CD4-positive, CD25-positive, alpha-beta regulatory T cell (primary cell): ENCODE data around the gene BCL2L11. TPM values are rescaled to one million over a fixed set of nuclear protein-coding genes. Genes with fewer than 3 reads are reported as not detected.

Source experiments
- ATAC-seq, 2 donors: fragments of 150-1000 bp; cut with Tn5 transposase; one replicate each; pipeline ENCODE4 v1.10.0; 2021; ENCODE audit warnings: low read depth in 2 of 2, moderate number of reproducible peaks in 2 of 2, moderate library complexity in 1 of 2
- DNase-seq, 3 donors: peaks; one replicate each; pipeline versions ENCODE4 v3.0.0 to v3.0.0-alpha.2; 2012 to 2022; ENCODE audit warnings: mixed read lengths in 1 of 3
- H3K27ac ChIP-seq: one replicate; pipeline ENCODE4 v1.7.0; 2013; ENCODE audit warnings: mild to moderate bottlenecking, low read length; ENCODE audit not compliant: insufficient read depth, poor library complexity, severe bottlenecking
- H3K27me3 ChIP-seq: one replicate; pipeline ENCODE4 v1.7.0; 2013; ENCODE audit warnings: low read length; ENCODE audit not compliant: control insufficient read depth, insufficient read depth
- H3K36me3 ChIP-seq: one replicate; pipeline ENCODE4 v1.7.0; 2013; ENCODE audit warnings: mild to moderate bottlenecking, low read length, moderate library complexity; ENCODE audit not compliant: control insufficient read depth, insufficient read depth
- H3K4me1 ChIP-seq: 2 replicates; pipeline ENCODE4 v1.7.0; 2013; ENCODE audit warnings: mild to moderate bottlenecking, low read length; ENCODE audit not compliant: insufficient read depth, control insufficient read depth, poor library complexity, severe bottlenecking
- H3K4me3 ChIP-seq: one replicate; pipeline ENCODE4 v1.7.0; 2013; ENCODE audit warnings: low read depth, mild to moderate bottlenecking, low read length, moderate library complexity
- H3K9me3 ChIP-seq, 2 experiments: 1 replicate in 1 of 2; 2 replicates in 1 of 2; pipeline ENCODE4 v1.7.0; 2013; ENCODE audit warnings: low read length in 2 of 2, mild to moderate bottlenecking in 1 of 2, moderate library complexity in 1 of 2; ENCODE audit not compliant: control insufficient read depth in 2 of 2
- H3K27ac Mint-ChIP-seq, 3 donors: one replicate each; pipeline ENCODE4 v1.8.0; 2020 to 2022; ENCODE audit warnings: mild to moderate bottlenecking in 3 of 3, mixed read lengths in 3 of 3, moderate library complexity in 2 of 3
- H3K27me3 Mint-ChIP-seq: one replicate; pipeline ENCODE4 v1.8.0; 2022; ENCODE audit warnings: mild to moderate bottlenecking, mixed read lengths
- H3K36me3 Mint-ChIP-seq: one replicate; pipeline ENCODE4 v1.8.0; 2020; ENCODE audit warnings: mixed read lengths
- H3K4me1 Mint-ChIP-seq, 4 donors: one replicate each; pipeline ENCODE4 v1.8.0; 2020 to 2022; ENCODE audit warnings: mixed read lengths in 4 of 4, mild to moderate bottlenecking in 1 of 4
- H3K4me3 Mint-ChIP-seq, 4 donors: one replicate each; pipeline ENCODE4 v1.8.0; 2020 to 2022; ENCODE audit warnings: mild to moderate bottlenecking in 4 of 4, mixed read lengths in 4 of 4, moderate library complexity in 3 of 4
- H3K9me3 Mint-ChIP-seq, 7 donors: one replicate each; pipeline ENCODE4 v1.8.0; 2020 to 2022; ENCODE audit warnings: mixed read lengths in 7 of 7, mild to moderate bottlenecking in 3 of 7, moderate library complexity in 2 of 7
- polyA plus RNA-seq, 4 donors: library from polyadenylated mRNA; unstranded; fragments of 300-500 nt; fragmentation: Illumina TruSeq; gene quantifications; one replicate each; pipeline ENCODE4 v1.2.3, GENCODE V29; 2021
- total RNA-seq: library from RNA; stranded (reverse); gene quantifications from one replicate; pipeline ENCODE4 v1.2.3, GENCODE V29; 2022

BCL2L11 gene
- total and polyA plus RNA-seq, 5 donors from 2014 or later = 18.0 to 96.0 (median 31.9) TPM

DNA sequence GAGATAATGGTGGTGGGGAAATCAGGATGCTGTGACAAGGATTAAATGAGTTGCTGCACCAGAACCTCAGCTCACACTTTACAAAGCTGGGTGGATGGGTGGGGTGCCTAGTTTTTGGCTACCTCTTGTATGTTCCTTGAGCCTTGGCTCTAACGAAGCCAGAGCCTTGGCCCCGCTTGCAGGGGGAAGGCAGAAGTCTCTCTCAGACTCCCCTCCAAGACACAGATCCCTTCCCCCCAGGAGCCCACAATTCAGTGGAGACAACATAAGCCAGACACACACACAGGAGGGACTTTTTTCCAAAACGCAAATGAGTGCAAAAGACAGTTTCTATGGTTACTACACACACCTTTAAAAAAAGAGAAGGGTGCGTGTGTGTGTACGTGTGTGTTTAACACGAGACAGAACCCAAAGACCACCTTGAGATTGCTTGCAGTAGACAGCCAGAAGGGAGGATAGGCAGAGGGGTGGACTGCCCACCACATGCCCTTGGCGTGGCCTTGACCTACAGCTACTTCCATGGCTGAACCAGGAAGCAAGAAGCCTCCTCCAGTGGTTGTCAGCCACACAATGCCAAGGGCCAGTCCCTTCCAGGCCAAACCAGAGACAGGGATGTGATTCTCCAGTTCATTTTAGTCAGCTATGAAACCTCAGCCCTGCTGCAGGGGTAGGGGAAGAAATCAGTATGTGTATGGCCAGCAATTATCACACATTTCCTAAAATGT lies 70.3 kb downstream of the BCL2L11 start:
- H3K36me3 Mint-ChIP-seq = no peaks in the 10 kb centered on the region
- H3K4me3 Mint-ChIP-seq = no peak overlapping the region
- Histone ChIP-seq H3K4me3 (no peak overlapping the region), H3K36me3 (no peaks in the 10 kb centered on the region), H3K4me1 (no peaks in the 10 kb centered on the region), H3K27me3 (peaks cover 4% of the 10 kb centered on the region), H3K27ac (no peak overlapping the region), H3K9me3 (no peaks in the 10 kb centered on the region)
- no peak for ATAC-seq
- no peak for DNase-seq
- no peaks in the 10 kb centered on the region for H3K4me1 Mint-ChIP-seq
- no peak overlapping the region for H3K27ac Mint-ChIP-seq
- peaks cover 15% of the 10 kb centered on the region for H3K27me3 Mint-ChIP-seq
- H3K9me3 Mint-ChIP-seq = peaks cover 0 to 2% (median 0%) of the 10 kb centered on the region in 7 donors

GRCh38 chr2:111191877-111192276 lies 71.2 kb downstream of the BCL2L11 start:
- Histone ChIP-seq H3K4me3 (no peak overlapping the region), H3K36me3 (no peaks in the 10 kb centered on the region), H3K27me3 (peaks cover 4% of the 10 kb centered on the region), H3K9me3 (no peaks in the 10 kb centered on the region), H3K4me1 (no peaks in the 10 kb centered on the region), H3K27ac (no peak overlapping the region)
- Mint-ChIP-seq H3K9me3 (peaks cover 0 to 2% (median 0%) of the 10 kb centered on the region in 7 donors), H3K36me3 (no peaks in the 10 kb centered on the region), H3K27me3 (peaks cover 15% of the 10 kb centered on the region), H3K4me1 (no peaks in the 10 kb centered on the region), H3K27ac (peak overlapping the region in 1 of 3 donors; percentile 23), H3K4me3 (no peak overlapping the region)
- ATAC-seq = no peak
- no peak for DNase-seq

GRCh38 chr2:111192776-111193368 lies 72.2 kb downstream of the BCL2L11 start:
- H3K4me3 Mint-ChIP-seq = no peak overlapping the region
- H3K36me3 Mint-ChIP-seq = no peaks in the 10 kb centered on the region
- ATAC-seq = no peak

DNA sequence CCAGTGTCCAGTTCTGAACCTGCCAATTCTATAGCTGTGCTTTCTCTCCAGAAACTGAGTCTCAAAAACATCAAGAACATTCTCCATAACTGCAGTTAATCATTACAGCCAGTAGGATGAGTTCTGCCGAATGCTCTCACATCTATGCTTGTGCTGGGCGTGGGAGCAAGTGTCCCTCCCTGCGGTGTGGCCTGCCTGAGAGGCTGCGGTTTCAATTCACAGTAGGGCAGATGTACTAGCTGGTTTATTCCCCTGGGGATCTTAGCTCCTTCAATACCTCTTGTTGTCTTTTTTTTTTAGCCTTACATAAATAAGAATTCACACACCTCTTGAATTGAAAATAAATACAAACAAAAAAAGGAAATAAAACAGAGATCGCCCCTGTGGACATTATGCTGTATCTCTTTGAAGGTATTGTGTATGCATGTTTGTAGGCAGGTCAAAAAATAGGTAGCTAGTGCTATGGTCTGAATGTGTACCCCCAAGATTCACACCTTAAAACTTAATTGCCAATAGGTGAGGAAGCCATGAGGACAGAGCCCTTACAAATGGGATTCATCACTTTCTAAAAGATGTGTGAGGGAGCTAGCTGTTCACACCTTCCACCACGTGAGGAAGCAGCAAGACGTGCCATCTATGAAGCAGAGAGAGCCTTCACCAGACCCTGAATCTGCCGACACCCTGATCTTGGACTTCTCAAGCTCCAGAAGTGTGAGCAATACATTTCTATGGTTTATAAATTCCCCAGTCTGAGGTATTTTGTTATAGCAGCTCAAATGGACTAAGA lies 74.3 kb downstream of the BCL2L11 start:
- Histone ChIP-seq H3K36me3 (no peaks in the 10 kb centered on the region), H3K4me1 (no peaks in the 10 kb centered on the region), H3K27ac (no peak overlapping the region), H3K9me3 (no peaks in the 10 kb centered on the region), H3K4me3 (no peak overlapping the region), H3K27me3 (peaks cover 4% of the 10 kb centered on the region)
- H3K4me3 Mint-ChIP-seq = no peak overlapping the region
- H3K9me3 Mint-ChIP-seq = no peaks in the 10 kb centered on the region
- no peaks in the 10 kb centered on the region for H3K36me3 Mint-ChIP-seq
- H3K27ac Mint-ChIP-seq = peak overlapping the region in 1 of 3 donors; percentile 54
- no peak for ATAC-seq
- no peaks in the 10 kb centered on the region for H3K4me1 Mint-ChIP-seq
- DNase-seq = no peak
- H3K27me3 Mint-ChIP-seq = peaks cover 9% of the 10 kb centered on the region

More at GRCh38 chr2:111192776-111193368, 72.2 kb downstream of the BCL2L11 start:
- no peak for DNase-seq
- H3K27me3 ChIP-seq = peaks cover 4% of the 10 kb centered on the region
- no peaks in the 10 kb centered on the region for H3K9me3 ChIP-seq
- no peaks in the 10 kb centered on the region for H3K36me3 ChIP-seq
- no peak overlapping the region for H3K27ac Mint-ChIP-seq
- no peaks in the 10 kb centered on the region for H3K4me1 Mint-ChIP-seq
- no peaks in the 10 kb centered on the region for H3K4me1 ChIP-seq
- no peaks in the 10 kb centered on the region for H3K9me3 Mint-ChIP-seq
- no peak overlapping the region for H3K4me3 ChIP-seq
- peaks cover 15% of the 10 kb centered on the region for H3K27me3 Mint-ChIP-seq
- no peak overlapping the region for H3K27ac ChIP-seq

DNA sequence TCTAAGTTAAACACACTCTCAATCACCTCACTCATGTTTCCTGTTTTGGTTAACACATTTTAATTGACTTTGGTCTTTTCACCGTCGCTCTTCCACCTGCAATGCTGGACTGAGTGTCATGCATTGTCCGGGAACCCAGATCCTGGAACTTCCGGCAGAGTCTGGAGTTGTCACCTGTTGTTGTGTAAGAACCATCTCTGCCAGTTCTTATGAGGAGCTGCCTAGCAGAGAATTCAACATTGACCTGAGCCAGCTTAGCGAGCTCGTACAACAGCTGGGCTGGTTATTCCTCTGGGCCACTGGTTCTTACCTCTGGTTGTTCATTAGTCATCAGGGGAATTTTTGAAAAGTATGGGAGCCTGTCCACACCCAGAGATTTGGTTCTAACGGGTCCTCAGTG lies 75.7 kb downstream of the BCL2L11 start:
- H3K36me3 Mint-ChIP-seq = no peaks in the 10 kb centered on the region
- DNase-seq = no peak
- no peaks in the 10 kb centered on the region for H3K9me3 Mint-ChIP-seq
- peaks cover 13% of the 10 kb centered on the region for H3K27me3 Mint-ChIP-seq
- no peak overlapping the region for H3K27ac ChIP-seq
- H3K36me3 ChIP-seq = no peaks in the 10 kb centered on the region
- no peak overlapping the region for H3K27ac Mint-ChIP-seq
- H3K4me3 Mint-ChIP-seq = no peak overlapping the region
- no peaks in the 10 kb centered on the region for H3K4me1 Mint-ChIP-seq
- no peaks in the 10 kb centered on the region for H3K4me1 ChIP-seq
- no peaks in the 10 kb centered on the region for H3K9me3 ChIP-seq
- peaks cover 4% of the 10 kb centered on the region for H3K27me3 ChIP-seq
- H3K4me3 ChIP-seq = no peak overlapping the region
- ATAC-seq = no peak

- Mint-ChIP-seq H3K9me3 (no peaks in the 10 kb centered on the region), H3K4me1 (no peaks in the 10 kb centered on the region), H3K36me3 (no peaks in the 10 kb centered on the region), H3K27ac (no peak overlapping the region), H3K4me3 (no peak overlapping the region), H3K27me3 (peaks cover 10% of the 10 kb centered on the region)
- Histone ChIP-seq H3K27me3 (peaks cover 4% of the 10 kb centered on the region), H3K4me3 (no peak overlapping the region), H3K9me3 (no peaks in the 10 kb centered on the region), H3K27ac (no peak overlapping the region), H3K36me3 (no peaks in the 10 kb centered on the region), H3K4me1 (no peaks in the 10 kb centered on the region)
- ATAC-seq = no peak
- no peak for DNase-seq
Observed at GRCh38 chr2:111198701-111199100, 78.0 kb downstream of the BCL2L11 start.

DNA sequence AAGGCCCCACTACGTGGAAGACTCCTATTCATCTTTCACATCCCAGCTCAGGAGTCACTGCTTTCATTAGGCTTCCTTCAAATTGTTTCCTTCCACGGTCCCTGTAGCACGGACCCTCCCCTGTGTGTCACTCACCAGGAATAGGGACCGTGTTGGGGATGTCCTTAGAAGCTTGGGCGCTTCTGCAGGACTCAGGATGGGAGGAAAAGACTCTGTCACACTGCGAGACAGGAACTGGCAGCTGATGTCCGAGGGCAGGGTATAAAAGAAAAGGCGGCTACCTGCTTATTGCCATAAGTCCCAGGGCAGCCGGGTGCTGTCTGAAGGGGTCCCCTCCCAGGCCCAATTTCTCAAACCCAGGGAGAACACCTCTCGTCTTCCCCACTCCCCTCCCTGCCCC lies 79.1 kb downstream of the BCL2L11 start:
- H3K9me3 Mint-ChIP-seq = no peaks in the 10 kb centered on the region
- no peaks in the 10 kb centered on the region for H3K4me1 ChIP-seq
- no peak overlapping the region for H3K4me3 Mint-ChIP-seq
- no peak overlapping the region for H3K27ac ChIP-seq
- H3K27ac Mint-ChIP-seq = no peak overlapping the region
- no peaks in the 10 kb centered on the region for H3K36me3 Mint-ChIP-seq
- H3K36me3 ChIP-seq = no peaks in the 10 kb centered on the region
- ATAC-seq (no peak), DNase-seq (no peak)
- no peaks in the 10 kb centered on the region for H3K9me3 ChIP-seq
- H3K27me3 ChIP-seq = peaks cover 4% of the 10 kb centered on the region
- peaks cover 4% of the 10 kb centered on the region for H3K27me3 Mint-ChIP-seq
- H3K4me3 ChIP-seq = no peak overlapping the region
- H3K4me1 Mint-ChIP-seq = no peaks in the 10 kb centered on the region
